ENCODE data around the gene PKNOX2.

- no peak for TF ChIP-seq REST (IDR thresholded peaks at IDR 0.05; ENCODE audit: insufficient read depth in 1 of 2, low read depth in 2 of 2, low read length in 2 of 2)
- no peak for TF ChIP-seq TAF1 (IDR thresholded peaks at IDR 0.05; ENCODE audit: borderline replicate concordance, insufficient read depth, low read length)
- no peak for TF ChIP-seq SIN3A (IDR thresholded peaks at IDR 0.05; ENCODE audit: borderline replicate concordance, insufficient read depth, low read length)
- TF ChIP-seq POLR2AphosphoS5 (IDR thresholded peaks at IDR 0.05; ENCODE audit: low read depth, low read length): no peak
Measured at GRCh38 chr11:125221461-125221860, 56.9 kb downstream of the PKNOX2 start.
